Left lung (tissue), 10 donors: ENCODE data around the gene SLC12A8. TPM values are rescaled to one million over a fixed set of nuclear protein-coding genes. Genes with fewer than 3 reads are reported as not detected.

Source experiments
- ATAC-seq: fragments of 200-7000 bp; cut with Tn5 transposase; one replicate; pipeline ENCODE4 v1.9.1; 2020; ENCODE audit warnings: moderate library complexity
- DNase-seq, 4 donors: peaks; one replicate each; pipeline ENCODE4 v3.0.0-alpha.2; 2013 to 2020
- H3K27ac ChIP-seq, 2 donors: fragments of 200-600 bp; sonication (generic) in 1 of 2; one replicate each; pipeline versions ENCODE4 v1.5.0 to v1.8.0; 2020 to 2021
- H3K27me3 ChIP-seq, 2 donors: fragments of 200-600 bp; sonication (generic) in 1 of 2; one replicate each; pipeline versions ENCODE4 v1.5.0 to v1.8.0; 2020 to 2021
- H3K36me3 ChIP-seq, 2 donors: fragments of 200-600 bp; sonication (generic) in 1 of 2; one replicate each; pipeline versions ENCODE4 v1.5.0 to v1.8.0; 2020 to 2021
- H3K4me1 ChIP-seq, 2 donors: fragments of 200-600 bp; one replicate each; pipeline ENCODE4 v1.8.0; 2021
- H3K4me3 ChIP-seq, 2 donors: fragments of 200-600 bp; sonication (generic) in 1 of 2; one replicate each; pipeline versions ENCODE4 v1.5.0 to v1.8.0; 2020 to 2021; ENCODE audit warnings: mild to moderate bottlenecking in 1 of 2
- H3K9me3 ChIP-seq, 2 donors: fragments of 200-600 bp; sonication (generic) in 1 of 2; one replicate each; pipeline versions ENCODE4 v1.5.0 to v1.8.0; 2020 to 2021
- CTCF ChIP-seq, 2 donors: fragments of 200-600 bp; sonication (generic) in 1 of 2; IDR thresholded peaks; one replicate each; pipeline versions ENCODE4 v1.5.0 to v1.8.0; 2021; ENCODE audit warnings: antibody characterized with exemption in 2 of 2
- intact Hi-C, 2 donors: fragments of 100-400 bp; cut with DNase I; formaldehyde crosslinking; loops; one replicate each; pipeline versions ENCODE4 v1.11.2 to v1.14.2; 2022
- polyA plus RNA-seq, 6 donors: library from polyadenylated mRNA; unstranded; fragments of 120-200 nt; gene quantifications; one replicate each; pipeline ENCODE4 v1.2.1, GENCODE V29; 2013; ENCODE audit not compliant: insufficient read length in 6 of 6
- total RNA-seq, 2 donors: library from RNA; stranded (reverse); fragmentation: NEBNext Ultra II Directional; extraction: Animal tissue kit (Norgen Biotek cat#: 25700); gene quantifications; one replicate each; pipeline ENCODE4 v1.2.1, GENCODE V29; 2021
- donor health status: DM: no; HTN: yes; CAD: no.
- donor health status: DM: no; HTN: no; CAD: no.

Gene SLC12A8
- total and polyA plus RNA-seq, 8 donors = 1.1 to 17.1 (median 1.6) TPM

GRCh38 chr3:125055913-125056745, 156.4 kb downstream of the SLC12A8 start, which contains the start of gene HEG1:
Gene HEG1, minus strand, starts transcription at chr3:125055997. Its CDS starts 107 bp downstream, at chr3:125055890.
- TF ChIP-seq CTCF (IDR thresholded peaks at IDR 0.05) = no peak
- Histone ChIP-seq H3K4me3 (peak within 1 kb of the TSS; percentile 69 to 71), H3K27me3 (peaks cover 0 to 32% of the 10 kb centered on the region in 2 donors), H3K4me1 (peaks cover 33 to 61% of the 10 kb centered on the region in 2 donors), H3K36me3 (no peaks in the 10 kb centered on the region), H3K27ac (peak within 1 kb of the TSS; percentile 80 to 87), H3K9me3 (no peaks in the 10 kb centered on the region)
- intact Hi-C loops = no loop called here
- ATAC-seq = peak; percentile 92
- peak; percentile 70 to 94 (median 90) for DNase-seq

- Histone ChIP-seq H3K36me3 (no peaks in the 10 kb centered on the region), H3K4me3 (peak overlapping the region; percentile 69 to 71), H3K4me1 (peaks cover 39 to 62% of the 10 kb centered on the region in 2 donors), H3K9me3 (no peaks in the 10 kb centered on the region), H3K27me3 (peaks cover 0 to 32% of the 10 kb centered on the region in 2 donors), H3K27ac (peak overlapping the region; percentile 80 to 87)
- intact Hi-C loops = no loop called here
- TF ChIP-seq CTCF (IDR thresholded peaks at IDR 0.05) = no peak
- DNase-seq (no peak), ATAC-seq (no peak)
These were observed 157.1 kb downstream of the SLC12A8 start for GRCh38 chr3:125055331-125055912.

- peak overlapping the region; percentile 69 to 71 for H3K4me3 ChIP-seq
- H3K36me3 ChIP-seq = no peaks in the 10 kb centered on the region
- peaks cover 0 to 32% of the 10 kb centered on the region in 2 donors for H3K27me3 ChIP-seq
- ATAC-seq (peak; percentile 37), DNase-seq (peak in 2 of 4 donors; percentile 68 to 82)
- no peak for TF ChIP-seq CTCF (IDR thresholded peaks at IDR 0.05)
- peak overlapping the region; percentile 80 to 87 for H3K27ac ChIP-seq
- intact Hi-C loops = no loop called here
- H3K9me3 ChIP-seq = no peaks in the 10 kb centered on the region
- peaks cover 39 to 63% of the 10 kb centered on the region in 2 donors for H3K4me1 ChIP-seq
These were observed 157.9 kb downstream of the SLC12A8 start for GRCh38 chr3:125054449-125055329.

GRCh38 chr3:125054062-125054448, 158.5 kb downstream of the SLC12A8 start:
- Histone ChIP-seq H3K4me3 (peak overlapping the region; percentile 69 to 71), H3K27me3 (peaks cover 0 to 32% of the 10 kb centered on the region in 2 donors), H3K4me1 (peaks cover 39 to 63% of the 10 kb centered on the region in 2 donors), H3K36me3 (no peaks in the 10 kb centered on the region), H3K27ac (peak overlapping the region; percentile 80 to 87), H3K9me3 (no peaks in the 10 kb centered on the region)
- intact Hi-C loops = no loop called here
- ATAC-seq (no peak), DNase-seq (peak in 2 of 4 donors; percentile 48 to 66)
- TF ChIP-seq CTCF (IDR thresholded peaks at IDR 0.05) = no peak
